ENCODE data around the gene PLD5. TPM values are rescaled to one million over a fixed set of nuclear protein-coding genes. Genes with fewer than 3 reads are reported as not detected.
"Not testable (repeated sequence)": the region's sequence is repeated elsewhere in the genome, so short reads cannot be mapped to it uniquely, and the experiment has no call there.

The PLD5 gene
- total RNA-seq, 2 donors from 2014 or later: not detected

GRCh38 chr1:242216368-242216767 lies 308.1 kb downstream of the PLD5 start:
- Mint-ChIP-seq H3K36me3 (no peaks in the 10 kb centered on the region), H3K27ac (no peak overlapping the region), H3K9me3 (peaks cover 0 to 16% of the 10 kb centered on the region in 2 donors)
- ATAC-seq (no peak), DNase-seq (ENCODE audit: low spot score in 2 of 2) (no peak)

GRCh38 chr1:242214455-242214854 lies 310.0 kb downstream of the PLD5 start:
- DNase-seq (ENCODE audit: low spot score in 2 of 2); ATAC-seq; H3K27ac Mint-ChIP-seq; H3K36me3 Mint-ChIP-seq: not testable (repeated sequence)
- H3K9me3 Mint-ChIP-seq: peaks cover 0 to 16% of the 10 kb centered on the region in 2 donors

GRCh38 chr1:242212961-242213360 lies 311.5 kb downstream of the PLD5 start:
- ATAC-seq, H3K36me3 Mint-ChIP-seq: not testable (repeated sequence)

GRCh38 chr1:242212401-242212800 lies 312.1 kb downstream of the PLD5 start:
- H3K36me3 Mint-ChIP-seq: no peaks in the 10 kb centered on the region
- no peak for ATAC-seq
- H3K9me3 Mint-ChIP-seq: peaks cover 0 to 12% of the 10 kb centered on the region in 2 donors
- no peak for DNase-seq (ENCODE audit: low spot score in 2 of 2)
- H3K27ac Mint-ChIP-seq: no peak overlapping the region

More at GRCh38 chr1:242212961-242213360, 311.5 kb downstream of the PLD5 start:
- DNase-seq (ENCODE audit: low spot score in 2 of 2); H3K27ac Mint-ChIP-seq: not testable (repeated sequence)
- H3K9me3 Mint-ChIP-seq: peaks cover 0 to 13% of the 10 kb centered on the region in 2 donors

GRCh38 chr1:242211254-242212022 lies 313.1 kb downstream of the PLD5 start:
- peaks cover 0 to 13% of the 10 kb centered on the region in 2 donors for H3K9me3 Mint-ChIP-seq
- DNase-seq (ENCODE audit: low spot score in 2 of 2): no peak
- H3K27ac Mint-ChIP-seq: no peak overlapping the region
- no peak for ATAC-seq
- H3K36me3 Mint-ChIP-seq: no peaks in the 10 kb centered on the region

GRCh38 chr1:242210316-242210715 lies 314.2 kb downstream of the PLD5 start:
- H3K27ac Mint-ChIP-seq; DNase-seq (ENCODE audit: low spot score in 2 of 2); H3K9me3 Mint-ChIP-seq; H3K36me3 Mint-ChIP-seq; ATAC-seq: not testable (repeated sequence)

GRCh38 chr1:242209063-242209462 lies 315.4 kb downstream of the PLD5 start:
- Mint-ChIP-seq H3K9me3 (peaks cover 0 to 8% of the 10 kb centered on the region in 2 donors), H3K36me3 (no peaks in the 10 kb centered on the region), H3K27ac (no peak overlapping the region)
- DNase-seq (ENCODE audit: low spot score in 2 of 2): no peak
- ATAC-seq: no peak

- DNase-seq (ENCODE audit: low spot score in 2 of 2): no peak
- peaks cover 0 to 4% of the 10 kb centered on the region in 2 donors for H3K9me3 Mint-ChIP-seq
- no peak for ATAC-seq
- H3K27ac Mint-ChIP-seq: no peak overlapping the region
- no peaks in the 10 kb centered on the region for H3K36me3 Mint-ChIP-seq
Observed at GRCh38 chr1:242208021-242208420, 316.5 kb downstream of the PLD5 start.

- H3K36me3 Mint-ChIP-seq: no peaks in the 10 kb centered on the region
- H3K9me3 Mint-ChIP-seq: peaks cover 0 to 4% of the 10 kb centered on the region in 2 donors
- no peak overlapping the region for H3K27ac Mint-ChIP-seq
- no peak for DNase-seq (ENCODE audit: low spot score in 2 of 2)
- no peak for ATAC-seq
Observed at GRCh38 chr1:242206994-242207393, 317.5 kb downstream of the PLD5 start.

GRCh38 chr1:242205622-242206489 lies 318.6 kb downstream of the PLD5 start:
- Mint-ChIP-seq H3K9me3 (peaks cover 0 to 4% of the 10 kb centered on the region in 2 donors), H3K36me3 (no peaks in the 10 kb centered on the region), H3K27ac (no peak overlapping the region)
- ATAC-seq: no peak
- no peak for DNase-seq (ENCODE audit: low spot score in 2 of 2)

GRCh38 chr1:242203262-242203661 lies 321.2 kb downstream of the PLD5 start:
- Mint-ChIP-seq H3K9me3 (peaks cover 0 to 4% of the 10 kb centered on the region in 2 donors), H3K27ac (no peak overlapping the region), H3K36me3 (no peaks in the 10 kb centered on the region)
- ATAC-seq: no peak
- no peak for DNase-seq (ENCODE audit: low spot score in 2 of 2)

- no peak overlapping the region for H3K27ac Mint-ChIP-seq
- no peak for ATAC-seq
- DNase-seq (ENCODE audit: low spot score in 2 of 2): no peak
- H3K9me3 Mint-ChIP-seq: no peaks in the 10 kb centered on the region
- no peaks in the 10 kb centered on the region for H3K36me3 Mint-ChIP-seq
Observed at GRCh38 chr1:242201090-242201489, 323.4 kb downstream of the PLD5 start.

- DNase-seq (ENCODE audit: low spot score in 2 of 2) (no peak), ATAC-seq (no peak)
- H3K9me3 Mint-ChIP-seq: no peaks in the 10 kb centered on the region
Observed at GRCh38 chr1:242199776-242200458, 324.6 kb downstream of the PLD5 start.

GRCh38 chr1:242197907-242198820 lies 326.3 kb downstream of the PLD5 start:
- no peak overlapping the region for H3K27ac Mint-ChIP-seq
- DNase-seq (ENCODE audit: low spot score in 2 of 2): no peak
- H3K9me3 Mint-ChIP-seq: no peaks in the 10 kb centered on the region
- no peaks in the 10 kb centered on the region for H3K36me3 Mint-ChIP-seq
- no peak for ATAC-seq

More at GRCh38 chr1:242199776-242200458, 324.6 kb downstream of the PLD5 start:
- no peak overlapping the region for H3K27ac Mint-ChIP-seq
- H3K36me3 Mint-ChIP-seq: no peaks in the 10 kb centered on the region

- Mint-ChIP-seq H3K9me3 (no peaks in the 10 kb centered on the region), H3K36me3 (no peaks in the 10 kb centered on the region), H3K27ac (no peak overlapping the region)
- no peak for DNase-seq (ENCODE audit: low spot score in 2 of 2)
- no peak for ATAC-seq
Observed at GRCh38 chr1:242196914-242197313, 327.6 kb downstream of the PLD5 start.

GRCh38 chr1:242196101-242196500 lies 328.4 kb downstream of the PLD5 start:
- no peak overlapping the region for H3K27ac Mint-ChIP-seq
- no peak for ATAC-seq
- H3K36me3 Mint-ChIP-seq: no peaks in the 10 kb centered on the region
- DNase-seq (ENCODE audit: low spot score in 2 of 2): no peak
- no peaks in the 10 kb centered on the region for H3K9me3 Mint-ChIP-seq
